T-helper 1 cell treated with Interleukin-12 subunit alpha and Interleukin-12 subunit beta and Interleukin-4 antibody, amounts not matched to agents 30 μg/mL and 1 μg/mL, for 36 hours (primary cell): Measurements from ENCODE around the gene ELOVL6.
"Not testable (repeated sequence)": the region's sequence is repeated elsewhere in the genome, so short reads cannot be mapped to it uniquely, and the experiment has no call there.

ENCODE experiments used
- H3K27ac Mint-ChIP-seq: one replicate; pipeline ENCODE4 v1.8.0; 2021; ENCODE audit warnings: mild to moderate bottlenecking, mixed read lengths
- H3K27me3 Mint-ChIP-seq: one replicate; pipeline ENCODE4 v1.8.0; 2021; ENCODE audit warnings: low read depth, mixed read lengths
- H3K36me3 Mint-ChIP-seq: one replicate; pipeline ENCODE4 v1.8.0; 2021; ENCODE audit warnings: low read depth, mixed read lengths
- H3K4me1 Mint-ChIP-seq: one replicate; pipeline ENCODE4 v1.8.0; 2021; ENCODE audit warnings: low read depth, mixed read lengths
- H3K4me3 Mint-ChIP-seq: one replicate; pipeline ENCODE4 v1.8.0; 2021; ENCODE audit warnings: mild to moderate bottlenecking, moderate library complexity, mixed read lengths
- H3K9me3 Mint-ChIP-seq: one replicate; pipeline ENCODE4 v1.8.0; 2021; ENCODE audit warnings: mixed read lengths

Gene ELOVL6

GRCh38 chr4:110076828-110077227, 121.6 kb downstream of the ELOVL6 start:
- peaks cover 18% of the 10 kb centered on the region for H3K9me3 Mint-ChIP-seq
- H3K4me1 Mint-ChIP-seq, result peaks cover 17% of the 10 kb centered on the region
- not testable (repeated sequence) for H3K27me3 Mint-ChIP-seq, H3K27ac Mint-ChIP-seq, H3K4me3 Mint-ChIP-seq
- peaks cover 15% of the 10 kb centered on the region for H3K36me3 Mint-ChIP-seq

- Mint-ChIP-seq H3K27me3 (no peaks in the 10 kb centered on the region), H3K4me3 (no peak overlapping the region), H3K4me1 (peaks cover 17% of the 10 kb centered on the region), H3K36me3 (peaks cover 19% of the 10 kb centered on the region), H3K27ac (no peak overlapping the region), H3K9me3 (peaks cover 18% of the 10 kb centered on the region)
These were observed 122.5 kb downstream of the ELOVL6 start for GRCh38 chr4:110075891-110076290.

DNA sequence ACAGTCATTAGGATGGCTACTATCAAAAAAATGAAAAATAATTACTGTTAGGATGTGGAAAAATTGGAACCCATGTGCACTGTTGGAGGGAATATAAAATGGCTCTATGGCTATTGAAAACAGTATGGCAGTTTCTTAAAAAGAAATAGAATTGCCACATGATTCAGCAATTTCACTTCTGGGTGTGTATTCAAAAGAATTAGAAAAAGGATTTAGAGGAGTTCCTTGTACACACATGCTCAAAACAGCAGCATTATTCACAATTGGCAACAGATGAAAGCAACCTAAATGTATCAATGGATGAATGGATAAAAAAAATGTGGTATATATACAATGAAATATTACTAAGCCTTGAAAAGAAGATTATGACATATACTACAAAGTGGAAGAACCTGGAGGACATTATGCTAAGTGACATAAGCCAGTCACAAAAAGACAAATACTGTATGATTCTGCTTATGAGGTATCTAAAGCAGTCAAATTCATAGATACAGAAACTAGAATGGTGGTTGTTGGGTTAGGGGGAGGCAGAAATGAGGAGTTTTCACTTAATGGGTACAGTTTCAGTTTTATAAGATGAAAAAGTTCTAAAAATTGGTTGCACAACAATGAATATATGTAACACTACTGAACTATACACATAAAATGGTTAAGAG, 123.2 kb downstream of the ELOVL6 start:
- H3K36me3 Mint-ChIP-seq, result peaks cover 19% of the 10 kb centered on the region
- peaks cover 17% of the 10 kb centered on the region for H3K4me1 Mint-ChIP-seq
- no peaks in the 10 kb centered on the region for H3K27me3 Mint-ChIP-seq
- no peak overlapping the region for H3K27ac Mint-ChIP-seq
- no peak overlapping the region for H3K4me3 Mint-ChIP-seq
- H3K9me3 Mint-ChIP-seq, result peaks cover 18% of the 10 kb centered on the region

DNA sequence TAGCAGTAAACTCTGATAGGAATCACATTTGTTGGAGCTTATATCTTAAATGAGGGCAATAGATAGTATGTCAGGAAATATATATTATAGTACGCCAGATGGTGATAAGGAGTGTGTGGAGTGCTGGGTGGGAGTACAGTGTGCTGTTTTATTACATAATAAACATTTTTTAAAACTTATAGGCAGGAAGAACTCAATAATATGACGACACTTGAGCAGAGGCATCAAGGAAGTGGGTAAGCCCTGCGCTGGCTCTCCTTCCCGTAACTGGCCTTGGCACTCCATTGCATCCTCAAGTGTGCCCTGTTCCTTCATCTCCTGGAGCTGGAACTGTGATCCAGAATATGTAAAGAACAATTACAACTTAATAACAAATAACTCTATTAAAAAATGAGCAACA, 123.8 kb downstream of the ELOVL6 start:
- no peak overlapping the region for H3K4me3 Mint-ChIP-seq
- peaks cover 19% of the 10 kb centered on the region for H3K36me3 Mint-ChIP-seq
- no peaks in the 10 kb centered on the region for H3K27me3 Mint-ChIP-seq

GRCh38 chr4:110073053-110073845, 125.2 kb downstream of the ELOVL6 start:
- H3K27me3 Mint-ChIP-seq, result no peaks in the 10 kb centered on the region
- H3K36me3 Mint-ChIP-seq, result peaks cover 15% of the 10 kb centered on the region
- H3K27ac Mint-ChIP-seq, result no peak overlapping the region
- H3K9me3 Mint-ChIP-seq, result peaks cover 10% of the 10 kb centered on the region
- no peak overlapping the region for H3K4me3 Mint-ChIP-seq
- H3K4me1 Mint-ChIP-seq, result peaks cover 9% of the 10 kb centered on the region

More for the DNA sequence above, 123.8 kb downstream of the ELOVL6 start:
- Mint-ChIP-seq H3K9me3 (peaks cover 16% of the 10 kb centered on the region), H3K4me1 (peaks cover 16% of the 10 kb centered on the region), H3K27ac (no peak overlapping the region)

DNA sequence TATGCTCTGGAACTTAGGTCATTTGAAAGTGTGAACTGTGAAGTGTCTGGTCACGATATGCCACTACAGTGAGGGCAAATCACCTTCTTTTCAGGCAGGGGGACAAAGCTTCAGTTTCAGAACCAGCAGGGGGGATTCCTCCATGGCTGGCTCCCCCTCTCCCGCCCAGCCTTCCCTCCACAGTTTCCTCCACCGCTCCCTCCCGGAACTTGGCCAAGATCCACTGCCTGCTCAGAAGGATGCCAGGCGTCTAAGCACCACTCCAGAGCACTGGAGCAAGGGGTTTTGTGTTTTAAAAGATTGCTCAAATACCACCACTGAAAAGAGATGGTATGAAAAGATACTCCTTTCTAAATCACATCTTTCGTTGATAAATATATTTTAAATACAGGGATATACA, 126.9 kb downstream of the ELOVL6 start:
- Mint-ChIP-seq H3K4me3 (no peak overlapping the region), H3K27me3 (no peaks in the 10 kb centered on the region), H3K9me3 (no peaks in the 10 kb centered on the region), H3K27ac (no peak overlapping the region), H3K36me3 (peaks cover 17% of the 10 kb centered on the region), H3K4me1 (peaks cover 9% of the 10 kb centered on the region)

GRCh38 chr4:110068248-110068647, 130.2 kb downstream of the ELOVL6 start:
- Mint-ChIP-seq H3K36me3 (peaks cover 10% of the 10 kb centered on the region), H3K27me3 (no peaks in the 10 kb centered on the region), H3K9me3 (no peaks in the 10 kb centered on the region), H3K4me3 (no peak overlapping the region), H3K4me1 (peaks cover 3% of the 10 kb centered on the region), H3K27ac (no peak overlapping the region)

- Mint-ChIP-seq H3K27ac (no peak overlapping the region), H3K36me3 (peaks cover 11% of the 10 kb centered on the region), H3K4me3 (no peak overlapping the region), H3K4me1 (peaks cover 24% of the 10 kb centered on the region), H3K27me3 (no peaks in the 10 kb centered on the region), H3K9me3 (no peaks in the 10 kb centered on the region)
These were observed 133.5 kb downstream of the ELOVL6 start for GRCh38 chr4:110064934-110065333.

- H3K36me3 Mint-ChIP-seq, result peaks cover 14% of the 10 kb centered on the region
- no peaks in the 10 kb centered on the region for H3K27me3 Mint-ChIP-seq
- H3K4me1 Mint-ChIP-seq, result peaks cover 31% of the 10 kb centered on the region
- no peaks in the 10 kb centered on the region for H3K9me3 Mint-ChIP-seq
- H3K27ac Mint-ChIP-seq, result no peak overlapping the region
- H3K4me3 Mint-ChIP-seq, result no peak overlapping the region
These were observed 134.1 kb downstream of the ELOVL6 start for GRCh38 chr4:110064295-110064694.

GRCh38 chr4:110062166-110062565, 136.2 kb downstream of the ELOVL6 start:
- Mint-ChIP-seq H3K4me1 (peaks cover 41% of the 10 kb centered on the region), H3K27ac (no peak overlapping the region), H3K36me3 (peaks cover 17% of the 10 kb centered on the region), H3K4me3 (no peak overlapping the region), H3K9me3 (no peaks in the 10 kb centered on the region), H3K27me3 (no peaks in the 10 kb centered on the region)

DNA sequence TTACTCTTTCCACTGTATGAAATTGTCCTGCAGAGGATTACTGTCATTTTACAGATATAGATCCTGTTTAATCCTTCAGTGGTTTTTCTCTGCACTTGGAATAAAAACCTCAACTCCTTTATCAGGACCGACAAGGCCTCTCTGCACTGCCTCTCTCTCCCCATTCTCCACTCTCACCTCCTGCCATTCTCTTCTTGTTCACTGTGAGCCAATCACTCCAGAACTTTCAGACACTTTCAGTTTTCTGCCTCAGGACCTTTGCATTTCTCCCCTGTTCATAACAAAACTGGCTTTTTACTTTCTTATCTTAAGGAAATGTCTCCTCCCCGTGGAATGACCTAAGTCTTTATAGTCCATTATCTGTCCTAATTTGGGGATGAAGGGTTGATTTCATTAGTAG, 137.3 kb downstream of the ELOVL6 start:
- peak overlapping the region; percentile 1 for H3K4me3 Mint-ChIP-seq
- no peaks in the 10 kb centered on the region for H3K27me3 Mint-ChIP-seq
- H3K27ac Mint-ChIP-seq, result peak overlapping the region; percentile 84
- H3K9me3 Mint-ChIP-seq, result no peaks in the 10 kb centered on the region
- peaks cover 50% of the 10 kb centered on the region for H3K4me1 Mint-ChIP-seq
- H3K36me3 Mint-ChIP-seq, result peaks cover 24% of the 10 kb centered on the region

DNA sequence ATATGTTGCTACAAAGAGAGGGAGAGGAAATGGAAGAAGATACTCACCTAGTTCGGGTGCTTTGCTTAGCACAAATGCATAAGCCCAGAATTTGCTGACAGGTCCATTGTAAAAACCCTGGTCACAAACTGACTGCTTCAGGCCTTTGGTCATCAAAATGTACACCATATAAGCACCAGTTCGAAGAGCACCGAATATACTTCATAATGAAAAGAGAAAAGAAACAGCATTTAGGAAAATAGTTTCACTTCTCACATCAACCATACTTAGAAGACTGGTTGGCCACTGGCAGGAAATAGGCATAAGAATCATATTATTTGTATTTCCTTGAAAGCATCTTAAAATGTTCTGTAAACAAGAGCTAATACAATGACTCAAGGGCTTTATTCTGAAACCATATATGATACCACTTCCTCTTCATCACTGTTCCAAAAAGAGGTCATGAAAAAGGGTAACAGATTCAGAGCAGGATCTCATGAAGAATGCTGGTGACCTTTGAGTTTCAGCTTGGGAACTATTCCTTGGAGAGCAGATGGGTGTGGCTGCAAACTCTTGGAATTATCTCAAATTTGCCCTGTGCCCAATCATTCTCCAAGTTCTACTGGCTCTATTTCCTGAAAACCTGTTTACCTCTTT, 138.7 kb downstream of the ELOVL6 start:
- Mint-ChIP-seq H3K27ac (peak overlapping the region; percentile 93), H3K36me3 (peaks cover 24% of the 10 kb centered on the region), H3K9me3 (no peaks in the 10 kb centered on the region), H3K4me1 (peaks cover 61% of the 10 kb centered on the region), H3K4me3 (peak overlapping the region; percentile 84), H3K27me3 (no peaks in the 10 kb centered on the region)

DNA sequence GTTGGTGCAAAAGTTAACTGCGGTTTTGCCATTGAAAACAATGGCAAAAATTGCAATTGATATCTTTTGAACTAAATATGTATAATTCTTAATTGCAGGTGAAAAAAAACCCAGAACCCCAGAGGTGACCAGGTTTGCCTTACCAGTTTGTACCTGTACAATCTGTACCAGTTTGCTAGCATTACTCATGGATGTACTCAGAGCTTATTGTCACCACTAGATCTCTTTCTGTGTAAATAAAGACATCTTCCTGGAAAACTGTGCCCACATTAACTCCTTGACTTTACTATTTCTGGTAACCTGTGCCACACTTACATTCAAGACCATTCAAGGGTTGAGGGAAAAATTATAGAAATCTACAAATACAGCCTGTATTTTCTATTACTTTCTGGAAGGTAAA, 139.7 kb downstream of the ELOVL6 start:
- Mint-ChIP-seq H3K36me3 (peaks cover 26% of the 10 kb centered on the region), H3K4me1 (peaks cover 67% of the 10 kb centered on the region), H3K4me3 (peak overlapping the region; percentile 84), H3K27me3 (no peaks in the 10 kb centered on the region), H3K27ac (peak overlapping the region; percentile 93), H3K9me3 (no peaks in the 10 kb centered on the region)

DNA sequence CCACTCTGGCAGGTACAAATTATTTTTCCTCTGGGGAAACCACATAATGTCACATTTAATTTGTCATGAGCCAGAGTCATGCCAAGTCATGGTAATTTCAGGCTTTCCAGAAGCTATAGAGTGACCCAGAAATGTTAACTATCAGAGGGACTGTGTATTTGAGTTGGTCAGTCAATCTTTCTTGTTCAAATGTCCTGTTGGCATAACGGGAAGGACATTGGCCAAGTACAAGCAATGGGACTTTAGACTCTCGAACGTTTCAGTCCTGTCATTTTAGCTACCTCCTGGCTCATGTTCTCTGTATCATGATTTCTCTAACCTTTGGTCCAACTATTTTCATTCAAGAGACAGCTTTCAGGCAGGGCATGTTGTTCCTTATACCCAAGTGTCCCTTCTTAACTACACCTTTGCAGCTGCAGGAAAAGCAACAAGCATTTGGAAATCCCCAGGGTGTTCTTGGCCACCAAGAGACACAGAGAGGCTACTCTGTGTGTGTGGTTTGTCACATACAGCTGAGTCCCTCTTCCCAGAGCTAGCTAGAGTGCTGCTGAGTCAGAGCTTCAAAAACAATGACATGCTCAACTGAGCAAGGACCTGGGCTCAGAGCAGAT, 143.2 kb downstream of the ELOVL6 start:
- H3K4me3 Mint-ChIP-seq, result peak overlapping the region; percentile 59
- peaks cover 66% of the 10 kb centered on the region for H3K4me1 Mint-ChIP-seq
- H3K27ac Mint-ChIP-seq, result peak overlapping the region; percentile 72
- no peaks in the 10 kb centered on the region for H3K27me3 Mint-ChIP-seq
- peaks cover 42% of the 10 kb centered on the region for H3K36me3 Mint-ChIP-seq
- H3K9me3 Mint-ChIP-seq, result no peaks in the 10 kb centered on the region
